Sigmoid colon (tissue), 7 donors: ENCODE results near the gene AZIN2. TPM values are rescaled to one million over a fixed set of nuclear protein-coding genes. Genes with fewer than 3 reads are reported as not detected.
"Not testable (repeated sequence)": the region's sequence is repeated elsewhere in the genome, so short reads cannot be mapped to it uniquely, and the experiment has no call there.

ENCODE experiments used
- DNase-seq: peaks from one replicate; pipeline ENCODE4 v3.0.0-alpha.2; 2019
- H3K27ac ChIP-seq, 4 donors: fragments of 200-600 bp; sonication (generic); one replicate each; pipeline ENCODE4 v1.5.1; 2016 to 2019; ENCODE audit warnings: mild to moderate bottlenecking in 1 of 4
- H3K27me3 ChIP-seq, 3 donors: fragments of 200-600 bp; sonication (generic); one replicate each; pipeline ENCODE4 v1.5.1; 2019; ENCODE audit warnings: mild to moderate bottlenecking in 1 of 3
- H3K36me3 ChIP-seq, 4 donors: fragments of 200-600 bp; sonication (generic); one replicate each; pipeline ENCODE4 v1.5.1; 2016 to 2019
- H3K4me1 ChIP-seq, 4 donors: fragments of 200-600 bp; sonication (generic); one replicate each; pipeline ENCODE4 v1.5.1; 2017 to 2019
- H3K4me3 ChIP-seq, 4 donors: fragments of 200-600 bp; sonication (generic); one replicate each; pipeline ENCODE4 v1.5.1; 2017 to 2019; ENCODE audit warnings: mild to moderate bottlenecking in 2 of 4, moderate library complexity in 1 of 4
- H3K9me3 ChIP-seq, 4 donors: fragments of 200-600 bp in 3 of 4; sonication (generic) in 3 of 4; one replicate each; pipeline versions ENCODE4 v1.5.1 to v1.6.1; 2013 to 2019
- CTCF ChIP-seq, 4 experiments: fragments of 450-650 bp in 3 of 4; fragments of 200-600 bp in 1 of 4; IDR thresholded peaks; one replicate each; pipeline ENCODE4 v1.5.1; 2016 to 2019; ENCODE audit warnings: antibody characterized with exemption in 4 of 4, mild to moderate bottlenecking in 3 of 4, moderate library complexity in 2 of 4
- EP300 ChIP-seq, 4 donors: sonication (generic); formaldehyde crosslinking; IDR thresholded peaks; one replicate each; pipeline ENCODE4 v1.6.1; 2017; ENCODE audit warnings: antibody characterized with exemption in 4 of 4
- POLR2A ChIP-seq, 2 donors: fragments of 450-650 bp; IDR thresholded peaks; one replicate each; pipeline ENCODE4 v1.6.1; 2016; ENCODE audit warnings: antibody characterized with exemption in 2 of 2, mild to moderate bottlenecking in 2 of 2, moderate library complexity in 2 of 2
- POLR2AphosphoS5 ChIP-seq, 4 donors: sonication (generic); formaldehyde crosslinking; IDR thresholded peaks; one replicate each; pipeline ENCODE4 v1.6.1; 2017; ENCODE audit warnings: antibody characterized with exemption in 4 of 4
- WGBS, 2 donors: extraction: QIAGEN DNeasy Blood & Tissue Kit; methylation state at CpG; one replicate each; pipeline ENCODE4 v1.1.7; 2013; 5-methylcytosine and 5-hydroxymethylcytosine counted together
- intact Hi-C: fragments of 100-400 bp; cut with DNase I; formaldehyde crosslinking; loops from one replicate; pipeline ENCODE4 v1.15.1; 2023
- polyA plus RNA-seq, 3 donors: library from polyadenylated mRNA; stranded (reverse); fragments of 200-250 nt; gene quantifications; one replicate each; pipeline ENCODE4 v1.2.3, GENCODE V29; 2013
- total RNA-seq, 4 donors: library from RNA; depleted of rRNA; stranded (reverse); fragments of >200 nt; gene quantifications; one replicate each; pipeline ENCODE4 v1.1.0, GENCODE V29; 2016
- donor health status: healthy with polysubstance abuse.
- donor health status: Bipolar disorder and iron deficiency.
- donor health status: healthy.

AZIN2 gene
- total and polyA plus RNA-seq, 7 donors, result 1.1 to 30.9 (median 2.5) TPM

GRCh38 chr1:33131191-33131590 is 50.2 kb downstream of the AZIN2 start:
- no peaks in the 10 kb centered on the region for H3K9me3 ChIP-seq
- 77 to 86% methylated on average over 2 of the region's 2 CpGs for WGBS, 2 donors
- no peaks in the 10 kb centered on the region for H3K27me3 ChIP-seq
- no peaks in the 10 kb centered on the region for H3K36me3 ChIP-seq
- no peak overlapping the region for H3K27ac ChIP-seq
- DNase-seq, result no peak
- TF ChIP-seq CTCF (IDR thresholded peaks at IDR 0.05) (no peak), EP300 (IDR thresholded peaks at IDR 0.05) (no peak), POLR2AphosphoS5 (IDR thresholded peaks at IDR 0.05) (no peak), POLR2A (IDR thresholded peaks at IDR 0.05) (no peak)
- no peak overlapping the region for H3K4me3 ChIP-seq
- peaks cover 0 to 15% (median 9%) of the 10 kb centered on the region in 4 donors for H3K4me1 ChIP-seq
- intact Hi-C loops, result loop anchor here (5.0 kb wide), 1 partner anchor 236 kb away; no protein-coding TSS in a partner anchor

GRCh38 chr1:33132549-33132948 is 51.6 kb downstream of the AZIN2 start:
- Histone ChIP-seq H3K4me1 (peaks cover 0 to 10% (median 2%) of the 10 kb centered on the region in 4 donors), H3K4me3 (no peak overlapping the region), H3K9me3 (no peaks in the 10 kb centered on the region), H3K27me3 (no peaks in the 10 kb centered on the region), H3K27ac (no peak overlapping the region), H3K36me3 (no peaks in the 10 kb centered on the region)
- WGBS, 2 donors, result 96 to 98% methylated on average over 2 of the region's 2 CpGs
- DNase-seq, result no peak
- no peak for TF ChIP-seq POLR2AphosphoS5 (IDR thresholded peaks at IDR 0.05)
- TF ChIP-seq EP300 (IDR thresholded peaks at IDR 0.05), result no peak
- no peak for TF ChIP-seq POLR2A (IDR thresholded peaks at IDR 0.05)
- no peak for TF ChIP-seq CTCF (IDR thresholded peaks at IDR 0.05)
- intact Hi-C loops, result loop anchor here (5.0 kb wide), 1 partner anchor 235 kb away; no protein-coding TSS in a partner anchor

GRCh38 chr1:33133478-33134105 is 52.6 kb downstream of the AZIN2 start:
- Histone ChIP-seq H3K36me3 (no peaks in the 10 kb centered on the region), H3K4me3 (no peak overlapping the region), H3K27ac (no peak overlapping the region), H3K27me3 (no peaks in the 10 kb centered on the region), H3K4me1 (peaks cover 0 to 4% (median under 1%) of the 10 kb centered on the region in 4 donors), H3K9me3 (no peaks in the 10 kb centered on the region)
- DNase-seq, result no peak
- 84 to 88% methylated on average over 10 of the region's 10 CpGs for WGBS, 2 donors
- intact Hi-C loops, result loop anchor here (5.0 kb wide), 1 partner anchor 234 kb away; no protein-coding TSS in a partner anchor
- no peak for TF ChIP-seq POLR2AphosphoS5 (IDR thresholded peaks at IDR 0.05)
- TF ChIP-seq CTCF (IDR thresholded peaks at IDR 0.05), result no peak
- TF ChIP-seq POLR2A (IDR thresholded peaks at IDR 0.05), result no peak
- TF ChIP-seq EP300 (IDR thresholded peaks at IDR 0.05), result no peak

GRCh38 chr1:33136041-33136440 is 55.1 kb downstream of the AZIN2 start:
- WGBS, 2 donors, result 94 to 95% methylated on average over 1 of the region's 1 CpG
- DNase-seq, H3K27me3 ChIP-seq, H3K27ac ChIP-seq, H3K36me3 ChIP-seq, H3K4me1 ChIP-seq, intact Hi-C loops, H3K9me3 ChIP-seq, H3K4me3 ChIP-seq: not testable (repeated sequence)

GRCh38 chr1:33137800-33138199 is 56.8 kb downstream of the AZIN2 start:
- H3K4me3 ChIP-seq, result no peak overlapping the region
- DNase-seq, result no peak
- H3K9me3 ChIP-seq, result no peaks in the 10 kb centered on the region
- TF ChIP-seq CTCF (IDR thresholded peaks at IDR 0.05), result peak; percentile 10 to 44 (median 26)
- no peak for TF ChIP-seq POLR2AphosphoS5 (IDR thresholded peaks at IDR 0.05)
- TF ChIP-seq EP300 (IDR thresholded peaks at IDR 0.05), result no peak
- no peak for TF ChIP-seq POLR2A (IDR thresholded peaks at IDR 0.05)
- no peak overlapping the region for H3K27ac ChIP-seq
- intact Hi-C loops, result no loop called here
- H3K27me3 ChIP-seq, result no peaks in the 10 kb centered on the region
- WGBS, 2 donors, result 53 to 71% methylated on average over 8 of the region's 8 CpGs
- peaks cover 0 to 14% (median 9%) of the 10 kb centered on the region in 4 donors for H3K4me1 ChIP-seq
- no peaks in the 10 kb centered on the region for H3K36me3 ChIP-seq
